ENCODE measurements around the gene JAKMIP3.

Gene JAKMIP3

GRCh38 chr10:132065491-132066105 is at the start of gene JAKMIP3:
Gene JAKMIP3, plus strand, starts transcription at chr10:132065946. Its CDS starts 38,863 bp downstream, at chr10:132104809.
- FAIRE-seq = no peak

DNA sequence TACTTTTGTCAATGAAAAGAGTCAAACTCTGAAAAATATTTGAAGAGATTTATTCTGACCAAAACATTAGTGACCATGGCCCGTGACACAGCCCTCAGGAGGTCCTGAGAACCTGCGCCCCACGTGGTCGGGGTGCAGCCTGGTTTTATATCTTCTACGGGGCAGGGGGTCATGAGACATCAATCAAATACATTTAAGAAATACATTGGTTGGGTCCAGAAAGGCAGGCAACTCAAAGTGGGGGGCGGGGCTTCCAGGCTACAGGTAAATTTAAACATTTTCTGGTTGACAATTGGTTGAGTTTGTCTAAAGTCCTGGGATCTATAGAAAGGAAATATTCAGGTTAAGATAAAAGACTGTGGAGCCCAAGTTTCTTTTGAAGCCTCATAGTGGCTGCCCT is 49.2 kb upstream of the JAKMIP3 start:
- no peak for FAIRE-seq

GRCh38 chr10:132018446-132018845 is 47.3 kb upstream of the JAKMIP3 start:
- FAIRE-seq = no peak

DNA sequence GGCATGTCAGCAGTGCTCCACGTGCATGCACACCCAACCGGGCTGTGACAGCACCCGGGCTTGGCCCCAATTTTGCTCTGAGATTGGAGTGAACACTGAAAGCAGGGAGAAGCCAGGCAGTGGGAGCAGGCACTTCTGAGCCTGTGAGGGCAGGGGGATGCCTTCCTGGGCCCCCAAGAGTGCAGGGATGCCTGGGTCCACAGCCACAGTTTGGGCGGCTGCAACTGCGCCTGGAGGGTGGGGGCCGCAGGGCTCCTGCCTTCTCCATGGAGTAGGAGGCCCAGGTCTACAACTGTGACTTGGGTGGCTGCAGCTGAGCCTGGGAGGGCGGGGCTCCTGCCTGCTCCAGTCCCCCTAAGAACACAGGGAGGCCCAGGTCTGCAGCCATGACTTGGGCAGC is 46.4 kb upstream of the JAKMIP3 start:
- FAIRE-seq = no peak

DNA sequence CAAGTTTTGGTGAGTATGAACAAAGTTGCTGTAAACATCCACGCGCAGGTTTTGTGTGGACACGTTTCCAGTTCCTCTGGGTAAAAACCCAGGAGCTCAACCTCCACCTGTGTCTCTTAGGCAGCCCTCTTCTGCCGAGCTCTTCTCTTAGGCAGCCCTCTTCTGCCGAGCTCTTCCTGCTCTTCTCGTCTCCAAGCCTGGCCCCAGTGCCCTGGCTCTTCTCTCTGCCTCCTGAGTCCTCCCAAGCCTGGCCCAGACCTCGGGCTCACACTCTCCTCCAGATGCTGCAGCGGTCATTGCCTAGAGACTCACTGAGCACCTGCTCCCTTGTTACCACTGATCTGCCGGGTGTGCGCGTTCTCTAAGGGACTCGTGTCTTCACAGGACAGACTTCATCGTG is 45.3 kb upstream of the JAKMIP3 start:
- FAIRE-seq = no peak

DNA sequence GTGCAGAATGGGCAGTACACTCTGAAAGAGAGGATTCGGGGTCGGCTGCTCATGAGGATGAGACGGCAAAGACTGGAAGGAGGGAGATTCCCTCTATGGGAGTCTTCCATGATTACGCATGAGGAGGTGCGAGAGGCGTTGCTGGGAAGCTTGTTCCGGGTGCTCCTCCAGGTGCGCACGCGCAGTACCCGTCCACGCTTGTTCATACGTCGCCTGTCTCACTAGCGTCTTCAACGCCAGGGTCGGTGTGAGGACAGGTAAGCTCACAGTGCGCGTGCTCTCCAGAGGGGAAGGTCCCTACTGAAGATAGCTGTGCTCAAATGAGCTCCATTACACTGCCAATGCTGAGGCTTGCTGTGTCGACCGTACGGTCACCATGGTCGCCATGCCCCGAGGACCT is 44.7 kb upstream of the JAKMIP3 start:
- FAIRE-seq = no peak

GRCh38 chr10:132021504-132022143 is 44.1 kb upstream of the JAKMIP3 start:
- FAIRE-seq = no peak

- no peak for FAIRE-seq
Observed at GRCh38 chr10:132022241-132022640, 43.5 kb upstream of the JAKMIP3 start.

GRCh38 chr10:132023092-132023811 is 42.5 kb upstream of the JAKMIP3 start:
- no peak for FAIRE-seq

GRCh38 chr10:132027423-132027983 is 38.2 kb upstream of the JAKMIP3 start:
- FAIRE-seq = no peak

DNA sequence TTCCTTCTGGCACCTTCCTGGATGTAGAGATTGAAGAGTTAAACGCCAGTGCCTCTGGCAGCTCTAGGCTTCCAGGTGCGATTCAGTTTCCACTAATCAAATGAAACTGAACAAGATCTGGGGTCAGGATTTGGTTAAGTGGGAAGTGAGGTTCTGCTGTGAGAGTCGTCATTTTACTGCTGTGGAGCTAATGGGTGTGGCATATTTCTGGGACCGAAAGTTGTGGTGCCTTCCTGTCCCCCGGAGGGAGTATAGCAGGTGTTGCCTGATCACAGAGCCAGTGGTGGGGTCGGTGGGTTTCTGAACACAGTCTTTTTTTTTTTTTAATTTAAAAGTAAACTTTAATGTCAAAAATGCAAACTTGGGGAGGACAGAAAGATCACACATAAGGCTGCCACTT is 37.0 kb upstream of the JAKMIP3 start:
- no peak for FAIRE-seq

GRCh38 chr10:132030898-132031463 is 34.8 kb upstream of the JAKMIP3 start:
- no peak for FAIRE-seq

DNA sequence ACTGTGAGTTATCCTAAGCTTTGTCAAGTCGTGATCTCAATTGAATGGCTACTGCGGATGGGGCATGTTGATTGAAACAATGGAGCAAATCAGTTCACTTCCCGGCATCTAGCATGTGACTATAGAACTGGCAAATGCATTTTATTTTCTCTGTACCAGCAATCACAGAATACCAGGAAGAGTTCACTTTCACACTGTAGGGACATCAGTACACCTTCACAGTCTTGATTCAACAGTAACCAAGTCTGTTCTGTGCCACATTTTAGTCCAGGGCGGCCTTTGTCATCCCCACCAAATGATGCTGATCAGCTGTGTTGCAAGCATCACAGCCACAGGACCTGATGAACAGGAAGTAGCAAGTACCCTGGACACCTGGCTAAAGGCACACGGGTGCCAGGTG is 32.1 kb upstream of the JAKMIP3 start:
- no peak for FAIRE-seq

GRCh38 chr10:132035476-132035875 is 30.3 kb upstream of the JAKMIP3 start:
- FAIRE-seq = no peak

DNA sequence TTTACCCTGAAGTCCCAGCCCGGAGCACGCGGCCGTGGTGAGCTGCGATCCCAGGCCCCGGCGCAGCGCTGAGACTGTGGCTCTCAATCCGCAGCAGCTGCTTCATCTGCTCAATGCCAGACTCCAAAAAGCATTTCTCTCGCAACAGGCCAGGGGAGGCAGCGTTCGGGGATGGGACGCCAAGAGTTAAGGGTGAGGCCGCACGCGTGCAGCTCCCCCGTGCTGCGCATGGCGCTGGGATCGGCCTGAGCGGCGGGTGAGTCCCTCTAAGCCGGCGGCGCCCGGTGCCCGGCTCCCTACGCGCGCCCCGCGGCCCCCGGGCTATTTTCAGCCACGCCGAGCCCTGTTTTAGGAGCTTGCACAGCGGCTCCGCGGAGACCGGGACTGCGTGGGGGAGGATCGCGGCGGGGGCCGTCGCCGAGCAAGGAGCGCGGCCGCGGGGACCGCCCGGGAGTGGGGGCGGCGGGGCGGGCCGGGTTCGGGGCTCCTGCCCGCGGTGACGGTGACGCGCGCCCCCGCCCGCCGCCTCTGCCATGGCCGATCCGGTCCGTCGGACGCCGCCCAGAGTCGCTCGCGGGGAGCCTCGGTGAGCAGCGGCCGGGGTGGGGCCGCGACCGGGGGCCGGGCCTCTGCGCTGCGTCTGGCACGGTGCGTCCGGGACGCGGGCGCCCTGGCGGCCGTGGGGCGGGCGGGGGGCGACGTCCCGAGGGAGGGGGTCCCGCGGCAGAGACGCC is 29.4 kb upstream of the JAKMIP3 start:
- FAIRE-seq = no peak

DNA sequence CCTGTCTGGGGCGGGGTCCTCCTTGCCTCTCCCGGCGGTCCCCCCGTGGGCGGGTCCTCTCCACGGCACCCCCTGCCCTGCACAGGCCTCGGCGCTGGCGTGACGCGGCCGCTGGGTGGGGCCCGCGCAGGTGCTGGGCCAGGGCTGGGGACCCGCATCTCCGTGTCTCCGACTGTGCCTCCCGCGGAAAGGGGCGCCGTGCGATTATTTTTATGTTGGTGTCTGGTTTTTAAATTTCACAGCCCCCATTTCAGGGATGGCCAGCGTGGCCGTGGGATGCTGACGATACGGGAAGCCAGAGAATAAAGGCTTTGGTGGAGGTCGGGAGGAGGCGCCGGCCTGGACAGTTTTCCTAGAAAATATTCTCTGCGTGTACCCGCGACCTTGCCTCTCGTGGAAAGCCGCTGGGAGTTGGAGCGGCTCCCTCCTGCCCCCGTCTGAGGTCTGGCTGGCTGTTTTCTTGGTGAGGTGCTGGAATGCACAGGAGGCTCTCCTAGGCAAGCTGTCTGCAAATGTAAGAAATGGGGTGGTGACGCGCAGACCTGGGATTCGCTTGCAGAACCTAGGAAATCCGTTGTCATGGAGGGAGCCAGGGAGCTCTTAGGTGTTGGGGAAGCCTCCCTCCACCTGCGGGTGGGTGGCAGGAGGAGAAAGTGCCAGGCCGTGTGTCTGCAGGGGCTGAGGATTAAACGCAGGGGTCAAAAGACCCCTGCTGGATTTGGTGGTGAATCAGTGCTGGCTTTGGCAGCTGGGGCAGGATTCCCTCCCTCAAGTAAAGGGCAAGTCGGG is 28.7 kb upstream of the JAKMIP3 start:
- no peak for FAIRE-seq

DNA sequence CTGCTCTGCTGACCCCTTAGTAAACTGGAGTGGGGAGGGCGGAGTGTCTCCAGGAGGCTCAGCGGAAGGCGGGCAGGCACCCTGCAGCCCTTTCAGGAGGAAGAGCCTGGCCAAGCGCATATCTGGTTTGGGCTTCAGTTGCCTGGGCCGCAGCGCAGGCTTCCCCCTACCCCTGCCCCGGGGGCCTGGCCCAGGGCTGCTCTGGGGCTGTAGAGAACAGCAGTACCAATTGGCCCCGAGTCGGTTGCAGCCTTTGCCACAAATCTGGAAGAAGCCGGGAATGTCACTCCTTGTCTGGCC is 28.1 kb upstream of the JAKMIP3 start:
- no peak for FAIRE-seq

DNA sequence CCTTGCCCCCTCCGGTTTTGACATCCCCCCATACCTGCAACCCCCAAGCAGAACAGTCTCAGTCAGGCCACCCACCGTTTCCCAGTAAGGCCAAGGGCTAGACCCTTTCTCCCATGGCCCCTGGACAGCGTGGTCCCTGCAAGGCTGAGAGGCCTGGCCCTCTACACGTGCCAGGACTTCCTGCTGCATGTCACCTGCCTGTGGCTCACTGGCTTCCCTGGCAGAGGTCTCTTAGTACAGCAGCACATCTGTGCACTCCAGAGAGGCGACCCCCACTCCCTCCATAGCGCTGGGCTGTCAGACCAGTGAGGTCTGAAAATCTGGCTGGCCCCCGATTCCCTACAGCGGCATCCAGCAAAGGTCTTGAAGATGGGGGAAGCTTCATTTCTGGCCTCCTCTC is 26.4 kb upstream of the JAKMIP3 start:
- no peak for FAIRE-seq

DNA sequence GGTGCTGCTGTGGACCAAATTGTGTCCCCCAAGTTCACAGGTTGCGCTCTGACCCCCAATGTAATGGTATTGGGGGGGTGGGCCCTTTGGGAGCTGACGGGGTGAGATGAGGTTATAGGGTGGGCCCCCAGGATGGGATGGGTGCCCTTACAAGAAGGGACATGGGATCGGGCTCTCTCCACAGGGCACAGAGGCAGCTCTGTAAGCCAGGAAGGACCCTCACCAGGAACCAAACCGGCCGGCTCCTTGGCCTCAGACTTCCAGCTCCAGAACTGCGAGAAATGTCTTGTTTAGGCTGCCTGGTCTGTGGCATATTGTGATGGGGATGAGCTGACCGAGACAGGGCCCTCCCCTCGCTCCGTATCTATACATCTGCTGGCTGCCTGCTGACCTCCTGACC is 25.7 kb upstream of the JAKMIP3 start:
- no peak for FAIRE-seq

DNA sequence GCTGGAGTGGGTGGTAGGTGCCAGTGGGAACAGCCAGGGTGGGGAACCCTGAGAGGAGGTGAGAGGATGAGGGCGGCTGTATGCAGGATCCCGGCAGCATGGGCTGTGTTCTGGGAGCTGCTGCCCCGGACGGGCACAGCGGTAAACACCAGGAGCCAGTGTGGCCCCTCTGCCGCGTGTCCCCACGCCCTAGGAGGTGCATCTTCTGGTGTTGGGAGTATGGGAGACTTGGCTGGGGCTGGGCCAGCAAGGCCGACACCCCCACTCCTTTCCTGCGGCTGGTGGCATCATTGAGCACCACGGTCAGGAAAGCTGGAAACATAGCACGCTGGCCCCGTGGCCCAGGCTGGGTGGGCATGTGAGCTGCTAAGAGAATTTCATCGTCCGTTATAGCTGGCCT is 24.4 kb upstream of the JAKMIP3 start:
- FAIRE-seq = no peak

GRCh38 chr10:132043861-132044695 is 21.7 kb upstream of the JAKMIP3 start:
- FAIRE-seq = no peak

All from TTC549 (cell line).